GM18951 (cell line): Measurements from ENCODE around the gene CAMTA1.
"Not testable (repeated sequence)": the region's sequence is repeated elsewhere in the genome, so short reads cannot be mapped to it uniquely, and the experiment has no call there.

Source experiments
- POLR2A ChIP-seq: IDR thresholded peaks from 4 replicates; pipeline ENCODE4 v1.6.1; 2011; ENCODE audit warnings: mild to moderate bottlenecking; ENCODE audit not compliant: insufficient read length, insufficient read depth; ENCODE audit errors: extremely low read depth
- in situ Hi-C: fragments of 300-500 bp; cut with MboI; formaldehyde crosslinking; loops from one replicate; pipeline ENCODE4 v1.12.0; 2022; ENCODE audit warnings: low sequenced_read_pairs, mixed read lengths, inconsistent platforms; ENCODE audit not compliant: unreplicated experiment

CAMTA1 gene

DNA sequence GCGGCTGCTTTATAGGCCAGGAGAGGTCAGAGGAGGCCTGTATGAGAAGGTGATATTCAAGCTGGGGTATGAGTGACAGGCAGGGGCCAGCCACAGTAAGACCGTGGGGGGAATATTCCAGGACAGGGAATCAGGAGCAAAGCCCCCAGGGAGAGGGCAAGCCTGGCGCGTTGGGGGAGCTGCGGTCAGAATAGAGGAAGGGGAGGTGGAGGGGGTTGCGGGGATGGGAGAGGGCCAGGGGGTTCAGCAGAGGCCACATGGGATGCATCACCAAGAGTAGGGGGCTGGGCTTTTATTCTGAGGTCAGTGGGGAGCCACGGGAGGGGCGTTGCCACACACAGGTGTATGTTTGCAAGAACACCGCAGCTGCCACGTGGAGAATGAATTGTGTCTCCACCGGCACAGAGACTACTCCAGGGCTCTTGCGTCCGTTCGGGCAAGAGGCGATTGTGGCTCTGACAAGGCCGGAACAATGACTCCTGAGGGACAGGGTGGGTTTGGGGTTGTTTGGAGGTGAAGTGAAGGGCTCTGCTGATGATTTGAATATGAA is 901.1 kb downstream of the CAMTA1 start:
- in situ Hi-C loops: no loop called here
- TF ChIP-seq POLR2A: no peak

GRCh38 chr1:7687411-7687810 is 902.2 kb downstream of the CAMTA1 start:
- no peak for TF ChIP-seq POLR2A
- in situ Hi-C loops: no loop called here

- in situ Hi-C loops: no loop called here
- no peak for TF ChIP-seq POLR2A
Observed at GRCh38 chr1:7688659-7689058, 903.4 kb downstream of the CAMTA1 start.

DNA sequence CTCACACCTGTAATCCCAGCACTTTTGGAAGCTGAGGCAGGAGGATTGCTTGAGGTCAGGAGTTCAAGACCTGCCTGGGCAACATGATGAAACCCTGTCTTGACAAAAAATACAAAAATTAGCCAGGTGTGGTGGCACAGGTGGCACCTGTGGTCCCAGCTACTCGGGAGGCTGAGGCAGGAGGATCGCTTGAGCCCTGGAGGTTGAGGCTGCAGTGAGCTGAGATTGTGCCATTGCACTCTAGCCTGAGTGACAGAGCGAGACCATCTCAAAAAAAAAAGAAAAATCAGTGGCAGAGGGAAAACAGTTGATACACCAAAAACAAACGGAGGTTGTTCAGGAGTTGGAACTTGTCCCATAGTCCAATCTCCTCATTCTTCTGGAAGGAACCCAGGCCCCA is 904.1 kb downstream of the CAMTA1 start:
- in situ Hi-C loops: not testable (repeated sequence)

- TF ChIP-seq POLR2A: no peak
- in situ Hi-C loops: no loop called here
Observed at GRCh38 chr1:7690076-7690475, 904.8 kb downstream of the CAMTA1 start.

DNA sequence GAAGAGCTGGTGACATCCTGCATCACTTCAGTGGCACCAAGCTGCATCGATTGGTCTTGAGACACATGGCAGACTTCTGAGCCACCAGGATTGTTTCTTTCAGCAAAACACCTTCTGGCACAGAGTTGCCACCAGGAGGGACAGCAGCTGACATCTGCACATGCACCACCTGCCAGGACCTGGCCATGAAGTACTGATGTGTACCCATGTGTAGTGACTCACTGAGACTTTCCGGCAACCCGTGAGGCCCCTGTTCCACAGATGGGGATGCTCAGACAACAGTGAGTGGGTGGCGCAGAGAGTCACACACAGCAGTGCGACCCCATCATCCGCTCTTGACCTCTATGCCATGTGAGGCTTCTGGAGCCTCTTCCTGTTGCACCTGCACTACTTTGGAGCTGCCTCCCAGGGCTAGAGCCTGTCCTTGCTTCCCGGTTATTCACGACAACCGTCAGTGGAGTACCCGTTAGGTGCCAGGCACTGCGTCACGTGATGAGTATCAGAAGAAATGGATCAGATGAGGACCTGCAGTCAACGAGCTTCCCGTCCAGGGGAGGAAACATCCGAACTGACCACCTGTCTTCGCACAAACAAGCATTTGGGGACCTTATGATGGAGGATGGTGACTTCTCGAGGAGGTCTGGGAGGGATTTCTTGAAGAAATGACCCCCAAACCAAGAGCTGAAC is 905.4 kb downstream of the CAMTA1 start:
- no peak for TF ChIP-seq POLR2A
- in situ Hi-C loops: no loop called here

- TF ChIP-seq POLR2A: no peak
- in situ Hi-C loops: no loop called here
Observed at GRCh38 chr1:7691576-7691975, 906.3 kb downstream of the CAMTA1 start.

GRCh38 chr1:7692005-7692404 is 906.8 kb downstream of the CAMTA1 start:
- in situ Hi-C loops: no loop called here
- TF ChIP-seq POLR2A: no peak

- in situ Hi-C loops: not testable (repeated sequence)
Observed at GRCh38 chr1:7693037-7693436, 907.8 kb downstream of the CAMTA1 start.

- in situ Hi-C loops: no loop called here
- no peak for TF ChIP-seq POLR2A
Observed at GRCh38 chr1:7693662-7694061, 908.4 kb downstream of the CAMTA1 start.

DNA sequence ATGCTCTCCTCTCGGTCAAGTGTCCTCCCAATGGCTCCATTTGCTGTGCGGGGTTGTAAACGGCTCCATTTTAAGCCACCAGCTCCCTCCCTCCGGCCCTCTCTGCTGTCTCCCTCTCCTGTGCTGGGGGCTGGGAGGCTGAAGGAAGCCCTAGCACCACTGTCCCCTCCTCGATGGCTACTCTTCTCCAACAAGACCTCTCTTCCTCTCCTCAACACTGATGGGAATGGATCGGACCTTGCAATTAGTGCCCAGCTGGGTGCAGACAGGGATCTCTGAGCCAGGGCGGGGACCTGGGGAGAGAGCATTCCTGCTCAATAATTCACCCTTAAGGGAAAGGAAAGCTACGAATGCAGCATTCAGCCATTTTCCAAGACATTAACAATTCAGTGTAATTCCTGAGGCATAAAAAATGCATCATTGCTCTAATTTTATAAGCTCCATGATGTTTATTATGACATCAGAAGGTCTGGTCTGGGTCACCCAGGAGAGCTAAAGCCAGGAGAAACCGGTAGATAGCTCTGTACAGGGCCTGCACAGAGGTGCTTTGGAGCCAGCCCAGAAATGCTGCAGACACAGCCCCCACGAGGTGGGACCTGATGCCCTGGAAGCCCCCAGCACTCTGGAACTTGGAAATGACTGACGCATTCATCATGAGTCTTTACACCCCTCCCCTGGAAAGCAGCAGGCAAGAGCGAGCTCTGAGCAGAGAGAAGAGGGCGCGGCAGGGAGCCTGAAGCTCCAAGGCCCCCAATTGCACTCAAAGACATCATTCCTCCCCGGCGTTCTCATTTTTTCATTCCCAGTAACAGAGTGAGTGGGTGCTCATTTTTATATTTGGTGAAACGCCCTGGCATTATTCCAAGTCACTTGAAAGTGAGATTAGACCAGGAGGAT is 909.6 kb downstream of the CAMTA1 start:
- in situ Hi-C loops: no loop called here
- TF ChIP-seq POLR2A: no peak

- in situ Hi-C loops: no loop called here
- no peak for TF ChIP-seq POLR2A
Observed at GRCh38 chr1:7695497-7696117, 910.4 kb downstream of the CAMTA1 start.

DNA sequence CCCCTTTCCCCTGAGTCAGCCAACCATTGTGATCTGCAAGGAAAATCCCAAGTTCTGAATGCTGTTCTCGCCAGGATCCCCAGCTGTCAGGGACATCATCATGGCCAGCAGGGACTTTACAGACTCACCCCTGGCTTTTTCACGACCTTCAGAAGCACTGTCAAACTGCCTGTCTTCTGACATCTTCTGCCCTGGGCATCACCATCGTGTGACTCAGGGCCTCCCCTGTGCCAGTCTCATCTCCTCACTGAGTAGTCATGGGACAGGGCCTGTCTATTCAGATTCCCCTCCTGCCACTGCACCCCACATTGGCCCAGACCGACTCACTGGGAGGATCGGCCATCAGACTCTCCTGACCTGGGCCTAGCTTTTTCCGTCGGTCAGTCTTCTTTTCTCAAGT is 913.4 kb downstream of the CAMTA1 start:
- in situ Hi-C loops: no loop called here
- TF ChIP-seq POLR2A: no peak
